Astrocyte (in vitro differentiated cells and primary cell): ENCODE results near the gene CCDC8. TPM values are rescaled to one million over a fixed set of nuclear protein-coding genes. Genes with fewer than 3 reads are reported as not detected.

Experiments
- DNase-seq: peaks from one replicate; pipeline ENCODE4 v3.0.0-alpha.2; 2010; ENCODE audit warnings: low read depth
- FAIRE-seq: peaks from 2 replicates; lab custom pipeline; 2011; peaks lifted over from hg19 to GRCh38; lab: Jason Lieb, UNC
- H2AFZ ChIP-seq: 2 replicates; pipeline ENCODE4 v1.6.0; 2012; ENCODE audit warnings: low read depth, low read length, inconsistent platforms
- H3K27ac ChIP-seq: 2 replicates; pipeline ENCODE4 v1.5.1; 2011; ENCODE audit warnings: low read depth, low read length, inconsistent platforms
- H3K27me3 ChIP-seq: 2 replicates; pipeline ENCODE4 v1.6.0; 2011; ENCODE audit warnings: low read length, inconsistent platforms; ENCODE audit not compliant: insufficient read depth
- H3K36me3 ChIP-seq: 2 replicates; pipeline ENCODE4 v1.5.1; 2011; ENCODE audit warnings: low read length, inconsistent platforms; ENCODE audit not compliant: insufficient read depth
- H3K4me1 ChIP-seq: 2 replicates; pipeline ENCODE4 v1.5.1; 2011; ENCODE audit warnings: low read length, inconsistent platforms; ENCODE audit not compliant: insufficient read depth
- H3K4me2 ChIP-seq: 2 replicates; pipeline ENCODE4 v1.6.0; 2012; ENCODE audit warnings: low read length, inconsistent platforms
- H3K4me3 ChIP-seq: 2 replicates; pipeline ENCODE4 v1.5.1; 2011; ENCODE audit warnings: low read depth, mild to moderate bottlenecking, low read length, inconsistent platforms; ENCODE audit not compliant: insufficient read depth
- H3K79me2 ChIP-seq: 2 replicates; pipeline ENCODE4 v1.6.0; 2012; ENCODE audit warnings: mild to moderate bottlenecking, low read length, inconsistent platforms; ENCODE audit not compliant: insufficient read depth
- H3K9ac ChIP-seq: 2 replicates; pipeline ENCODE4 v1.6.0; 2012; ENCODE audit warnings: mild to moderate bottlenecking, low read length, inconsistent platforms
- H3K9me3 ChIP-seq: 2 replicates; pipeline ENCODE4 v1.5.1; 2012; ENCODE audit warnings: low read depth, mild to moderate bottlenecking, low read length, inconsistent platforms; ENCODE audit not compliant: insufficient read depth
- H4K20me1 ChIP-seq: 2 replicates; pipeline ENCODE4 v1.6.0; 2012; ENCODE audit warnings: low read length, inconsistent platforms; ENCODE audit not compliant: insufficient read depth
- H3K27ac Mint-ChIP-seq: one replicate; pipeline ENCODE4 v1.8.0; 2021; ENCODE audit warnings: mild to moderate bottlenecking, mixed read lengths; ENCODE audit not compliant: unreplicated experiment
- H3K27me3 Mint-ChIP-seq: one replicate; pipeline ENCODE4 v1.8.0; 2021; ENCODE audit warnings: low read depth, mixed read lengths; ENCODE audit not compliant: unreplicated experiment
- H3K36me3 Mint-ChIP-seq: one replicate; pipeline ENCODE4 v1.8.0; 2021; ENCODE audit warnings: low read depth, mixed read lengths; ENCODE audit not compliant: unreplicated experiment
- H3K4me1 Mint-ChIP-seq: one replicate; pipeline ENCODE4 v1.8.0; 2021; ENCODE audit warnings: low read depth, mixed read lengths; ENCODE audit not compliant: unreplicated experiment
- H3K4me3 Mint-ChIP-seq: one replicate; pipeline ENCODE4 v1.8.0; 2021; ENCODE audit warnings: mild to moderate bottlenecking, moderate library complexity, mixed read lengths; ENCODE audit not compliant: unreplicated experiment
- H3K9me3 Mint-ChIP-seq: one replicate; pipeline ENCODE4 v1.8.0; 2021; ENCODE audit warnings: mild to moderate bottlenecking, mixed read lengths; ENCODE audit not compliant: unreplicated experiment
- EZH2 ChIP-seq: IDR thresholded peaks from 2 replicates; pipeline ENCODE4 v1.6.1; 2012; ENCODE audit warnings: mild to moderate bottlenecking, low read length, inconsistent platforms; ENCODE audit not compliant: insufficient read depth
- total RNA-seq: library from RNA; stranded (reverse); gene quantifications from 2 replicates; pipeline ENCODE4 v1.2.1, GENCODE V29; 2021
- TF ChIP-seq, protein P1 (sequence below): IDR thresholded peaks from 2 replicates; pipeline ENCODE4 v1.5.1; 2011; ENCODE audit warnings: low read depth, mild to moderate bottlenecking, inconsistent platforms, low read length, moderate library complexity; ENCODE audit not compliant: insufficient read depth

Gene CCDC8
- total RNA-seq, 1 donor from 2014 or later = 35.5 TPM

- no peak overlapping the region for H3K4me3 Mint-ChIP-seq
- TF ChIP-seq, protein P1, sequence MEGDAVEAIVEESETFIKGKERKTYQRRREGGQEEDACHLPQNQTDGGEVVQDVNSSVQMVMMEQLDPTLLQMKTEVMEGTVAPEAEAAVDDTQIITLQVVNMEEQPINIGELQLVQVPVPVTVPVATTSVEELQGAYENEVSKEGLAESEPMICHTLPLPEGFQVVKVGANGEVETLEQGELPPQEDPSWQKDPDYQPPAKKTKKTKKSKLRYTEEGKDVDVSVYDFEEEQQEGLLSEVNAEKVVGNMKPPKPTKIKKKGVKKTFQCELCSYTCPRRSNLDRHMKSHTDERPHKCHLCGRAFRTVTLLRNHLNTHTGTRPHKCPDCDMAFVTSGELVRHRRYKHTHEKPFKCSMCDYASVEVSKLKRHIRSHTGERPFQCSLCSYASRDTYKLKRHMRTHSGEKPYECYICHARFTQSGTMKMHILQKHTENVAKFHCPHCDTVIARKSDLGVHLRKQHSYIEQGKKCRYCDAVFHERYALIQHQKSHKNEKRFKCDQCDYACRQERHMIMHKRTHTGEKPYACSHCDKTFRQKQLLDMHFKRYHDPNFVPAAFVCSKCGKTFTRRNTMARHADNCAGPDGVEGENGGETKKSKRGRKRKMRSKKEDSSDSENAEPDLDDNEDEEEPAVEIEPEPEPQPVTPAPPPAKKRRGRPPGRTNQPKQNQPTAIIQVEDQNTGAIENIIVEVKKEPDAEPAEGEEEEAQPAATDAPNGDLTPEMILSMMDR = no peak
- no peak for TF ChIP-seq EZH2
- no peaks in the 10 kb centered on the region for H3K27me3 Mint-ChIP-seq
- Histone ChIP-seq H2AFZ (no peak overlapping the region), H3K27ac (no peak overlapping the region), H4K20me1 (no peaks in the 10 kb centered on the region), H3K4me1 (peaks cover 8% of the 10 kb centered on the region), H3K27me3 (peaks cover 3% of the 10 kb centered on the region), H3K36me3 (no peaks in the 10 kb centered on the region), H3K4me3 (no peak overlapping the region), H3K4me2 (no peak overlapping the region), H3K79me2 (no peaks in the 10 kb centered on the region), H3K9me3 (no peaks in the 10 kb centered on the region), H3K9ac (no peak overlapping the region)
- H3K36me3 Mint-ChIP-seq = no peaks in the 10 kb centered on the region
- peaks cover 9% of the 10 kb centered on the region for H3K4me1 Mint-ChIP-seq
- no peaks in the 10 kb centered on the region for H3K9me3 Mint-ChIP-seq
- no peak for FAIRE-seq
- peak overlapping the region; percentile 73 for H3K27ac Mint-ChIP-seq
- DNase-seq = no peak
Observed at GRCh38 chr19:46423188-46423587, 9.8 kb upstream of the CCDC8 start.

DNA sequence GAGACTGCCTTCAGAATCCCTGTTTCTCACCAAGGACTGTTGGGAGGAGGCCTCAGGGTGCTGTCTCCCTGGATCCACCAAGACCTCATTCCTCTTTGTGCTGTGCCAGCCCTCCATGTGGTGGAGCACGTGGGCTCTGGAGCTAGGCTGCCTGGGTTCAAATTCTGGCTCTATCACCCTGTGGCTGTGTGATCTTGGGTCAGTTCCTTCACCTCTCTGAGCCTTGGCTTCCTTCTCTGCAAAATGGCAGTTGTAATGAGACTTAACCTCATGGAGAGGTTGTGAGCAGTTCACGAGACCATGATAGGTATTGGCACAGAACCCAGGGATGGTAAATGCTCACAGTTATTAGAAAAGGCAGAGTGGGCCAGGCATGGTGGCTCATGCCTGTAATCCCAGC, 9.0 kb upstream of the CCDC8 start:
- Mint-ChIP-seq H3K27ac (no peak overlapping the region), H3K4me1 (peaks cover 9% of the 10 kb centered on the region), H3K4me3 (no peak overlapping the region), H3K9me3 (no peaks in the 10 kb centered on the region), H3K27me3 (no peaks in the 10 kb centered on the region), H3K36me3 (no peaks in the 10 kb centered on the region)
- H2AFZ ChIP-seq = no peak overlapping the region
- H3K9me3 ChIP-seq = no peaks in the 10 kb centered on the region
- H3K79me2 ChIP-seq = no peaks in the 10 kb centered on the region
- no peaks in the 10 kb centered on the region for H4K20me1 ChIP-seq
- no peak overlapping the region for H3K4me3 ChIP-seq
- H3K36me3 ChIP-seq = no peaks in the 10 kb centered on the region
- H3K4me2 ChIP-seq = no peak overlapping the region
- DNase-seq = no peak
- no peak for FAIRE-seq
- peaks cover 8% of the 10 kb centered on the region for H3K4me1 ChIP-seq
- no peak for TF ChIP-seq EZH2
- TF ChIP-seq, protein P1 = no peak
- H3K27ac ChIP-seq = no peak overlapping the region
- peaks cover 3% of the 10 kb centered on the region for H3K27me3 ChIP-seq
- H3K9ac ChIP-seq = no peak overlapping the region

- no peak overlapping the region for H2AFZ ChIP-seq
Observed at GRCh38 chr19:46420056-46420455, 6.7 kb upstream of the CCDC8 start.

More at GRCh38 chr19:46420056-46420455, 6.7 kb upstream of the CCDC8 start:
- Histone ChIP-seq H4K20me1 (no peaks in the 10 kb centered on the region), H3K9ac (no peak overlapping the region), H3K4me1 (peaks cover 9% of the 10 kb centered on the region), H3K79me2 (no peaks in the 10 kb centered on the region), H3K27ac (no peak overlapping the region), H3K36me3 (no peaks in the 10 kb centered on the region), H3K4me2 (no peak overlapping the region), H3K4me3 (no peak overlapping the region), H3K27me3 (peaks cover 3% of the 10 kb centered on the region), H3K9me3 (no peaks in the 10 kb centered on the region)
- no peak for FAIRE-seq
- DNase-seq = no peak
- Mint-ChIP-seq H3K4me3 (no peak overlapping the region), H3K27me3 (no peaks in the 10 kb centered on the region), H3K9me3 (no peaks in the 10 kb centered on the region), H3K36me3 (no peaks in the 10 kb centered on the region), H3K27ac (peak overlapping the region; percentile 18), H3K4me1 (peaks cover 14% of the 10 kb centered on the region)
- TF ChIP-seq, protein P1 = no peak
- no peak for TF ChIP-seq EZH2
